Esophagus muscularis mucosa (tissue), 2 donors: ENCODE data around the gene TRMT5.

Experiments used
- EP300 ChIP-seq: sonication (generic); formaldehyde crosslinking; IDR thresholded peaks from one replicate; pipeline ENCODE4 v1.6.1; 2017; ENCODE audit warnings: antibody characterized with exemption
- POLR2A ChIP-seq: fragments of 450-650 bp; IDR thresholded peaks from one replicate; pipeline ENCODE4 v1.6.1; 2017; ENCODE audit warnings: antibody characterized with exemption, moderate library complexity, mild to moderate bottlenecking, low read depth

- TF ChIP-seq POLR2A (no peak), EP300 (no peak)
Measured at GRCh38 chr14:60943637-60944032, 37.2 kb downstream of the TRMT5 start.
